PC-9 (cell line): ENCODE results near the gene HTR3D.
"Not testable (repeated sequence)": the region's sequence is repeated elsewhere in the genome, so short reads cannot be mapped to it uniquely, and the experiment has no call there.

Experiments used
- CTCF ChIP-seq: fragments of 200-600 bp; sonication (generic); conservative IDR thresholded peaks from 2 replicates; pipeline ENCODE4 v1.6.1; 2017; ENCODE audit warnings: mixed run types, antibody characterized with exemption, mild to moderate bottlenecking, moderate library complexity
- EZH2 ChIP-seq: fragments of 200-600 bp; sonication (generic); IDR thresholded peaks from 2 replicates; pipeline ENCODE4 v1.8.0; 2017; ENCODE audit warnings: antibody characterized with exemption, low read depth

GRCh38 chr3:184028275-184028890, 3.2 kb upstream of the HTR3D start:
- not testable (repeated sequence) for TF ChIP-seq CTCF, EZH2
